Measurements from ENCODE around the gene SLC26A8.

The SLC26A8 gene, protein sequence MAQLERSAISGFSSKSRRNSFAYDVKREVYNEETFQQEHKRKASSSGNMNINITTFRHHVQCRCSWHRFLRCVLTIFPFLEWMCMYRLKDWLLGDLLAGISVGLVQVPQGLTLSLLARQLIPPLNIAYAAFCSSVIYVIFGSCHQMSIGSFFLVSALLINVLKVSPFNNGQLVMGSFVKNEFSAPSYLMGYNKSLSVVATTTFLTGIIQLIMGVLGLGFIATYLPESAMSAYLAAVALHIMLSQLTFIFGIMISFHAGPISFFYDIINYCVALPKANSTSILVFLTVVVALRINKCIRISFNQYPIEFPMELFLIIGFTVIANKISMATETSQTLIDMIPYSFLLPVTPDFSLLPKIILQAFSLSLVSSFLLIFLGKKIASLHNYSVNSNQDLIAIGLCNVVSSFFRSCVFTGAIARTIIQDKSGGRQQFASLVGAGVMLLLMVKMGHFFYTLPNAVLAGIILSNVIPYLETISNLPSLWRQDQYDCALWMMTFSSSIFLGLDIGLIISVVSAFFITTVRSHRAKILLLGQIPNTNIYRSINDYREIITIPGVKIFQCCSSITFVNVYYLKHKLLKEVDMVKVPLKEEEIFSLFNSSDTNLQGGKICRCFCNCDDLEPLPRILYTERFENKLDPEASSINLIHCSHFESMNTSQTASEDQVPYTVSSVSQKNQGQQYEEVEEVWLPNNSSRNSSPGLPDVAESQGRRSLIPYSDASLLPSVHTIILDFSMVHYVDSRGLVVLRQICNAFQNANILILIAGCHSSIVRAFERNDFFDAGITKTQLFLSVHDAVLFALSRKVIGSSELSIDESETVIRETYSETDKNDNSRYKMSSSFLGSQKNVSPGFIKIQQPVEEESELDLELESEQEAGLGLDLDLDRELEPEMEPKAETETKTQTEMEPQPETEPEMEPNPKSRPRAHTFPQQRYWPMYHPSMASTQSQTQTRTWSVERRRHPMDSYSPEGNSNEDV

GRCh38 chr6:36023996-36024795, at the start of gene SLC26A8:
TSS of gene SLC26A8 (minus strand) at chr6:36024641. CDS start at chr6:36019707, 4,934 bp downstream.
- DNase-seq: no peak

DNA sequence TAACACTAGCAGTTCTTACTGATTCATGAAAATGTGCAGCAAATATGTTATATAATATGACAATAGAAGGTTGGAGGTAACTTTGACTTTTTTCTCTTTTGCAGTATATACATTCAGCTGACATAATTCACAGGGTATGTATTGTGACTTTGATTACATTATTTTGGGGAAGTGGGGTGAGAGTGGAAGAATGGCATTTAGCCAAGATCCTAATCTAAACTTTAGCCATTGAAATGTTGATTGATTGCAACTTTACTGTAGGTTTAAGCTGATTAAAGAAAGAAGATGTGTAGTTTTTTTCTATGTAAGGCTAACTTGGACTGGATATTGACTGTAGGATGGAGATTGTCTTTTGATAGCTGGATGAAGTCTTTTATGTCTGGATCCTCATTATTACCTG, 49.1 kb upstream of the SLC26A8 start:
- DNase-seq: no peak

- DNase-seq: no peak
These were observed 48.2 kb upstream of the SLC26A8 start for GRCh38 chr6:36072681-36073080.

- no peak for DNase-seq
These were observed 47.3 kb upstream of the SLC26A8 start for GRCh38 chr6:36071714-36072113.

- no peak for DNase-seq
These were observed 46.8 kb upstream of the SLC26A8 start for GRCh38 chr6:36071281-36071680.

- DNase-seq: no peak
These were observed 45.8 kb upstream of the SLC26A8 start for GRCh38 chr6:36070252-36070651.

GRCh38 chr6:36069573-36069972, 45.1 kb upstream of the SLC26A8 start:
- no peak for DNase-seq

DNA sequence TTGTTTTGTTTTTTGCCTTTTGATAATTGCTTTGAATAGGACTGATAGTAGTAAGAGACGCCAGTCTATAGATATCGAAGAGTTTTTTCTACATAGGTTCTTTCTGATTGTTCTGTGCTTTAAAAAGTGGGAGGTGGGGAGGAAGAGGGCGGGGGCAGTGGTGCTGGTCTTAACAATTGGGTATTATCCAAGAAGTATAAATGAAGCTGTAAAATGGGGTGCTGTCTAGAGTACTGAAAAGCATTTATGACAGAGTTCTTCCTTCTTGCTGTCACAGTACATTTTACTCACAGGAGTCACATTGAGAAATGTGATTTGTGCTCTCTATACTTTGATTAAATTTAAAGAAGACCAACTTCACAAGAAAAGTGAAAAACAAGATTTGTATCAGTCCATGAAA, 44.1 kb upstream of the SLC26A8 start:
- no peak for DNase-seq

GRCh38 chr6:36068012-36068392, 43.6 kb upstream of the SLC26A8 start:
- DNase-seq: no peak

GRCh38 chr6:36067374-36068011, 43.1 kb upstream of the SLC26A8 start:
- no peak for DNase-seq

DNA sequence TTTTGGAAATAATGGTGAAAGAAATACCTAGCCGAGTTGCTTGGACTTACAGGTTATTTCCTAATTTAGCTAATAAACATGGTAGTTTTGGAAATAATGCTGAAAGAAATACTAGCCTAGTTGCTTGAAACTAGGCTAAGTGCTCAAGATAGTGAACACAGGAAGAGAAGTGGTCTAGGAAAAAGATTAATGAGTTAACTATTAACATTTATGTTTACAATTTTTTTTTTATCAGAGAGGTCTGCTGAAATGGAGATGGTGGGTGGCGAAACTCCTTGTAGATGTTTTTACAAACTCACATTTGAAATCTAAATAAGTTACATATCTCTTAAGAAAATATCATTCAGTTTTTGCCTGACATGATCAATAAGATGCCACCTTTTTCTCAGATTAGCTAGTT, 42.4 kb upstream of the SLC26A8 start:
- no peak for DNase-seq

DNA sequence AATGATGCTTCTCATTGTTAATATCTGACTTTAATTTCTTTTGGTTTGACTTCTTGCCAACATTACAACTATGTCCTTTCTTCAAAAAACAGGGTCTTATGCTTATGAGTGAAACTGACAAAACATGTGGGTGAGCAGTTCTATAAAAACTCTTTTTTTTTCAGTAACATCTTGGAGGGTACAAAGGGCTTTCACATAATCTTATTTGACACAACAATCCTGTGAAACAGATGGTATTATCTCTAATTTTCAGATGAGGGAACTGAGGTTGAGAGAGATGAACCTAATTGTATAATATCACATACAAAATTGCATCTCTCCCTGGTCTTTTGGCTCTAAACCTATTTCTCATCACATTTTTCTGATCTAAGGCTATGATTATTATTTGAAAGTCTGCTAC, 41.5 kb upstream of the SLC26A8 start:
- no peak for DNase-seq

DNA sequence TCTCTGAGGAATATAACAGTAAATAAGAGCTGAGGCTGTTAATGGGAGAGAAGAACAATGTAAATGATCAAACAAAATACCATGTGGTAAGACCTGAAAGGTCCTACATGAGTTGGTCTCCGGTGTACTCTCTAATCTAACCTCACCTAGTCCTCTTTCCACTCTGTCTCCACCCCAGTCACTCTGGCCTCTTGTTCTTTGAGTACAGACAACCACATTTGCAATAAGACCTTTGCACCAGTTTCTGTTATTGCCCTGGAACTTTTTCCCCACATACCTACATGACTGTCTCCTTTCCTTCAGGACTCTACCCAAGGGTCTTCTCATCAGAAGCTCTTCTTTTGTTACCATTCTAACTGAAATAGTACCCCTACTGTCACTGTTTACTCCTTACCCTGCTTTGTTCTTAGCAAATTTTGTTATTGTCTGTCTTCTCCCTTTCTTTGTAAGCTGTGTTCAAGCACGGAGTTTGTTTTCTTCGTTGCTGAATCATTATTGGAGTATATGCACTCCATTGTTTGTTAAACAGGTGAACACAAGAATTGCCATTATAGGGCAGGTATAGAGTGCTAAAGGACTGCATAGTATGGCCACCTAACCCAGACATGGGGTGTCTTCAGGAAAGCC, 40.4 kb upstream of the SLC26A8 start:
- no peak for DNase-seq

- no peak for DNase-seq
These were observed 39.0 kb upstream of the SLC26A8 start for GRCh38 chr6:36063318-36064060.

DNA sequence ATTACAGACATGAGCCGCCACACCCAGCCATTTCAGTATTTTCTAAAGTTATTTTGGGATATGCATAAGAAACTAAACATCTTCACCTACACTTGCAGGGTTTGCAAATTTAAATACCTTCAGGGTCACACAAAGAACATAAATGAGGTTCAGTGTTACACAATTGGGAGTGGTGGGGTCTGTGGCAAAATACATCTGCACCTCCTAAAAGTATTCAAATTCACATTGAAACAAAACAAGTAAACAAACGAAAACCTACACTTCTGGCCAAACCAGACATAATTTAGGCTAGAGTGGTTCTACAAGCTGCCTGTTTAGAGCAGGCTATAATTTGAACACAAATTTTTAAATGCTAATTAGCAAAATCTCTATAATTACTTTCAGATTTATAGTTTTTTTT, 37.8 kb upstream of the SLC26A8 start:
- DNase-seq: no peak

GRCh38 chr6:36061236-36061635, 36.8 kb upstream of the SLC26A8 start:
- DNase-seq: no peak

GRCh38 chr6:36056178-36056577, 31.7 kb upstream of the SLC26A8 start:
- no peak for DNase-seq

- no peak for DNase-seq
These were observed 30.5 kb upstream of the SLC26A8 start for GRCh38 chr6:36054956-36055355.

- no peak for DNase-seq
These were observed 30.0 kb upstream of the SLC26A8 start for GRCh38 chr6:36054415-36054814.

GRCh38 chr6:36053878-36054277, 29.4 kb upstream of the SLC26A8 start:
- DNase-seq: no peak

- no peak for DNase-seq
These were observed 27.7 kb upstream of the SLC26A8 start for GRCh38 chr6:36052097-36052496.
